ENCODE data around the gene STAT6. TPM values are rescaled to one million over a fixed set of nuclear protein-coding genes. Genes with fewer than 3 reads are reported as not detected.

The STAT6 gene
- total and polyA plus RNA-seq, 2 of the 8 experiments (the other 6 are each of a cell fraction or from before 2014, with no cell fraction given), result 32.9 to 38.7 TPM

- Histone ChIP-seq H2AFZ (ENCODE audit: low read length) (no peak overlapping the region), H2BK15ac (ENCODE audit: low read length) (no peak overlapping the region), H2BK12ac (ENCODE audit: low read depth, low read length) (no peak overlapping the region), H2BK5ac (ENCODE audit: low read depth, low read length) (no peak overlapping the region), H2AK5ac (ENCODE audit: low read depth, low read length) (no peak overlapping the region), H4K5ac (ENCODE audit: insufficient read length, low read depth, low read length) (no peak overlapping the region), H4K20me1 (replicated peaks in 1 of 2; ENCODE audit: control insufficient read depth in 1 of 2, insufficient read depth in 2 of 2, low read length in 2 of 2) (no peaks in the 10 kb centered on the region), H3K23ac (ENCODE audit: insufficient read length) (no peak overlapping the region), H2BK20ac (ENCODE audit: low read length) (no peak overlapping the region), H3K4me3 (ENCODE audit: extremely low read depth in 1 of 4, insufficient read depth in 2 of 4, low read depth in 3 of 4, low read length in 4 of 4) (no peak overlapping the region), H4K91ac (replicated peaks; ENCODE audit: insufficient read length, low read length) (no peak overlapping the region), H3K14ac (ENCODE audit: insufficient read length) (no peak overlapping the region), H3K4ac (replicated peaks; ENCODE audit: insufficient read length, low read depth, low read length) (no peak overlapping the region), H3K23me2 (ENCODE audit: low read depth, low read length) (peaks cover 7% of the 10 kb centered on the region; the same call in 1 of the 2 replicates), H3K27me3 (replicated peaks in 1 of 4; ENCODE audit: control insufficient read depth in 3 of 4, extremely low read depth in 1 of 4, insufficient read depth in 3 of 4, low read length in 3 of 4) (no peaks in the 10 kb centered on the region), H3K36me3 (ENCODE audit: control insufficient read depth in 2 of 4, insufficient read depth in 4 of 4, low read length in 3 of 4) (peaks cover 0 to 9% (median 4%) of the 10 kb centered on the region in 4 experiments; a peak in 2 of 8 replicates), H3K79me1 (ENCODE audit: low read depth, low read length) (no peaks in the 10 kb centered on the region), H3K56ac (replicated peaks; ENCODE audit: insufficient read length, low read depth, low read length) (no peak overlapping the region), H3K9ac (replicated peaks in 1 of 4; ENCODE audit: extremely low read depth in 1 of 4, low read depth in 3 of 4, low read length in 3 of 4) (no peak overlapping the region), H2BK120ac (replicated peaks; ENCODE audit: low read depth, low read length) (no peak overlapping the region), H3K4me1 (replicated peaks in 1 of 4; ENCODE audit: control insufficient read depth in 3 of 4, insufficient read depth in 4 of 4, low read length in 3 of 4) (peaks cover 0 to 16% (median 10%) of the 10 kb centered on the region in 4 experiments; a peak in 6 of 7 replicates), H3K4me2 (ENCODE audit: insufficient read depth in 1 of 2, low read depth in 2 of 2, low read length in 2 of 2) (no peak overlapping the region), H3K18ac (ENCODE audit: extremely low read depth, low read length) (no peak overlapping the region), H3K79me2 (ENCODE audit: control insufficient read depth in 1 of 2, insufficient read depth in 2 of 2, low read length in 2 of 2) (no peaks in the 10 kb centered on the region), H3K9me3 (ENCODE audit: insufficient read depth in 2 of 2, low read depth in 1 of 2, low read length in 1 of 2) (no peaks in the 10 kb centered on the region), H4K8ac (ENCODE audit: extremely low read depth, insufficient read depth, low read length) (no peak overlapping the region), H3K27ac (ENCODE audit: low read depth, low read length) (no peak overlapping the region)
- no peak for DNase-seq (ENCODE audit: low read depth in 1 of 2, low spot score in 2 of 2)
- FAIRE-seq, result no peak
- 88% methylated on average over 9 of the region's 9 CpGs; no CpG with 5 or more reads in 1 of the 2 experiments for WGBS, 2 experiments (ENCODE audit: extremely low coverage in 1 of 2, insufficient coverage in 1 of 2, insufficient read length in 1 of 2, insufficient replicate concordance in 2 of 2, low coverage in 1 of 2, low lambda C conversion rate in 2 of 2, missing lambda C conversion rate in 1 of 2)
- CTCF ChIA-PET (ENCODE audit: partially characterized antibody), result interaction anchor here (0.6 to 15.7 kb wide), 8 partner anchors 13 to 76 kb away, joined by 3 to 325 read pairs (median 6); partner anchors contain the start of gene NAB2
- POLR2A ChIA-PET (ENCODE audit: partially characterized antibody), result interaction anchor here (1.6 to 13.0 kb wide), 4 partner anchors 11 to 37 kb away, joined by 4 to 352 read pairs (median 12); partner anchors contain the start of genes LRP1 and NAB2
- no peak for TF ChIP-seq CBX5 (IDR thresholded peaks at IDR 0.05; ENCODE audit: low read depth, low read length)
- TF ChIP-seq SRF (IDR thresholded peaks at IDR 0.05; ENCODE audit: low read depth, low read length), result no peak
- no peak for TF ChIP-seq GABPA (IDR thresholded peaks at IDR 0.05; ENCODE audit: borderline replicate concordance, insufficient read depth, low read length)
- TF ChIP-seq JUND (IDR thresholded peaks at IDR 0.05; ENCODE audit: low read length), result no peak
- TF ChIP-seq TAF7 (optimal IDR thresholded peaks at IDR 0.05; ENCODE audit: borderline replicate concordance, low read depth, low read length), result no peak
- no peak for TF ChIP-seq SIX5 (IDR thresholded peaks at IDR 0.05; ENCODE audit: low read depth, low read length)
- TF ChIP-seq HDAC6 (IDR thresholded peaks at IDR 0.05; ENCODE audit: low read depth, low read length), result no peak
- TF ChIP-seq RAD21 (IDR thresholded peaks at IDR 0.05 in 1 of 2, conservative IDR thresholded peaks at IDR 0.05 in 1 of 2; ENCODE audit: low read depth in 2 of 2, low read length in 2 of 2), result no peak
- TF ChIP-seq SAP30 (IDR thresholded peaks at IDR 0.05; ENCODE audit: insufficient read depth, insufficient replicate concordance, low read length), result no peak
Measured at GRCh38 chr12:57106021-57106708, 5.0 kb downstream of the STAT6 start.

Measured in H1 (cell line).